GM10266 (cell line): ENCODE measurements around the gene TTK.

ENCODE experiments used
- DNase-seq: peaks from one replicate; pipeline ENCODE4 v3.0.0; 2012; ENCODE audit errors: extremely low spot score
- CTCF ChIP-seq: IDR thresholded peaks from 2 replicates; pipeline ENCODE4 v1.5.1; 2012; ENCODE audit warnings: mild to moderate bottlenecking, low read depth; ENCODE audit not compliant: control insufficient read depth, insufficient read depth; ENCODE audit errors: missing control alignments

Gene TTK

GRCh38 chr6:80077067-80077466 is 72.6 kb downstream of the TTK start:
- no peak for TF ChIP-seq CTCF

GRCh38 chr6:80088637-80089036 is 84.2 kb downstream of the TTK start:
- no peak for DNase-seq
- no peak for TF ChIP-seq CTCF

More at GRCh38 chr6:80077067-80077466, 72.6 kb downstream of the TTK start:
- DNase-seq: no peak

- no peak for DNase-seq
- no peak for TF ChIP-seq CTCF
Observed at GRCh38 chr6:80091506-80091905, 87.1 kb downstream of the TTK start.
